HG03575 (cell line): ENCODE measurements around the gene CFAP54.
A peak's percentile ranks its signal among the peaks of the same experiment; 100 is the strongest.

Experiments used
- ATAC-seq: cut with Tn5 transposase; IDR thresholded peaks from one replicate; pipeline ENCODE4 v1.9.1; 2021; ENCODE audit not compliant: unreplicated experiment, insufficient number of reproducible peaks, low FRiP score; ENCODE audit errors: extremely low read depth

The CFAP54 gene

GRCh38 chr12:96502949-96503532 lies 13.7 kb downstream of the CFAP54 start:
- no peak for ATAC-seq

GRCh38 chr12:96503976-96504375 lies 14.6 kb downstream of the CFAP54 start:
- no peak for ATAC-seq

- ATAC-seq: no peak
Measured at GRCh38 chr12:96506776-96507175, 17.4 kb downstream of the CFAP54 start.

GRCh38 chr12:96510306-96510764 lies 21.0 kb downstream of the CFAP54 start:
- ATAC-seq: no peak

- no peak for ATAC-seq
Measured at GRCh38 chr12:96513166-96513565, 23.8 kb downstream of the CFAP54 start.

GRCh38 chr12:96513681-96514080 lies 24.3 kb downstream of the CFAP54 start:
- no peak for ATAC-seq

GRCh38 chr12:96514328-96514727 lies 25.0 kb downstream of the CFAP54 start:
- ATAC-seq: peak; percentile 78

- no peak for ATAC-seq
Measured at GRCh38 chr12:96516472-96517430, 27.4 kb downstream of the CFAP54 start.

- ATAC-seq: no peak
Measured at GRCh38 chr12:96520767-96521166, 31.4 kb downstream of the CFAP54 start.

- ATAC-seq: no peak
Measured at GRCh38 chr12:96521895-96522682, 32.7 kb downstream of the CFAP54 start.

GRCh38 chr12:96522690-96523089 lies 33.3 kb downstream of the CFAP54 start:
- no peak for ATAC-seq

GRCh38 chr12:96526110-96526509 lies 36.7 kb downstream of the CFAP54 start:
- ATAC-seq: no peak

GRCh38 chr12:96529912-96530311 lies 40.5 kb downstream of the CFAP54 start:
- no peak for ATAC-seq

- no peak for ATAC-seq
Measured at GRCh38 chr12:96534339-96534738, 45.0 kb downstream of the CFAP54 start.

- no peak for ATAC-seq
Measured at GRCh38 chr12:96548384-96548783, 59.0 kb downstream of the CFAP54 start.

- no peak for ATAC-seq
Measured at GRCh38 chr12:96549341-96549740, 60.0 kb downstream of the CFAP54 start.

- no peak for ATAC-seq
Measured at GRCh38 chr12:96570579-96570978, 81.2 kb downstream of the CFAP54 start.

- ATAC-seq: peak; percentile 72
Measured at GRCh38 chr12:96571101-96571862, 81.9 kb downstream of the CFAP54 start.
